Measurements from ENCODE around the gene PEAK3.

PEAK3 gene

DNA sequence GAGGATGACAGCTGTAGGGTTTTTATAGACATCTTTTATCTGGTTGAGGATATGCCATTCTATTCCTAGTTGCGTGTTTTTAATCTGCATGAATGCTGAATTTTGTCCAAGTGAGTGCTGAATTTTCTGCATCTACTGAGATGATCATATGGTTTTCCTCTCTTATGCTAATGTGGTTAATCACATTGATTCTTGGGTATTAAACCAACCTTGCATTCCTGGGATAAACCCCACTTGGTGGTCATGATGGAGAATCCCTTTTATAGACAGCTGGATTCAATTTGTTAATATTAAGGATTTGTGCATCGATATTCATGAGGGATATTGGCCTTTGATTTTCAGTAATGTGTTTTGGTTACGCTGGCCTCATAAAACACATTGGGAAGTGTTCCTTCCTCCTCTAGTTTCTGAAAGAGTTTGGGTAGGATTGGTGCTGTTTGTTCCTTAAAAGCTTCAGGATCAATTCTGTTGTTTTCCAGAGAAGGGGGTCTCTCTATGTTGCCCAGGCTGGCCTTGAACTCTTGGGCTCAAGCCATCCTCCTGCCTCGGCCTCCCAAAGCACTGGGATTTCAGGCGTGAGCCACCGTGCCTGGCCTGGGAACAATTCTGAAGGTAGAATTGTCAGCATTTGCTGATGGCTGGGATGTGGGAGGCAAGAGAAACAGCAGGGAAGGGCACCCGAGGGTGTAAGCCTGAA lies 33.3 kb upstream of the PEAK3 start:
- no peak for DNase-seq

DNA sequence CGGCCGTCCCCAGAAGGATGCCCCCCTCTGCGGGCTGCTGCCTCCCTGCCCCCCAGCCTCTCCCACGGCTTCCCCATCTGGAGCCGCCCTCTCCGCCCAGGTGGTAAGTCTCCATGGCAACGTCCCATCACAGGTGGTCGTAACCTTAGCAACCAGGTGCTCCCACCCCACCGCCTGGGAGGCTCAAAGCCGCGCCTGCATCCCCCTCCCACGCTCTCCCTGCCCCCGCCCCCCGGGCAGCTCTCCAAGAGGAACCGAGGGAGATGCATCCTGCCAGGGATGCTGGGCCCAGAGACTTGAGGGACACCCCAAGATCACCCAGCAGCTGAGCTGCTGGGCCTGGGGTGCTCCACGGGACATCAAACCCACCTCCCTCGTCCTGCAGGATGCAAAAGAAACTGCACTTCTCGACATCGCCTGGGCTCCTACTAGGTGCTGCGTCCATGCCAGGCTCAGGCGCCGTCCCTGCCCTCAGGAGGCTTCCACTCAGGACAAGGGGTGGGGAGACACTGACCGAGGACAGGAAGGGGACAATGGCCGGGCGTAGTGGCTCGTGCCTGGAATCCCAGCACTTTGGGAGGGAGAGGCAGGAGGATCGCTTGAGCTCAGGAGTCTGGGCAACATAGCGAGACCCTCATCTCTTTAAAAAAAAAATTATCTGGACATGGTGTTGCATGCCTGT lies 31.0 kb upstream of the PEAK3 start:
- DNase-seq = no peak

DNA sequence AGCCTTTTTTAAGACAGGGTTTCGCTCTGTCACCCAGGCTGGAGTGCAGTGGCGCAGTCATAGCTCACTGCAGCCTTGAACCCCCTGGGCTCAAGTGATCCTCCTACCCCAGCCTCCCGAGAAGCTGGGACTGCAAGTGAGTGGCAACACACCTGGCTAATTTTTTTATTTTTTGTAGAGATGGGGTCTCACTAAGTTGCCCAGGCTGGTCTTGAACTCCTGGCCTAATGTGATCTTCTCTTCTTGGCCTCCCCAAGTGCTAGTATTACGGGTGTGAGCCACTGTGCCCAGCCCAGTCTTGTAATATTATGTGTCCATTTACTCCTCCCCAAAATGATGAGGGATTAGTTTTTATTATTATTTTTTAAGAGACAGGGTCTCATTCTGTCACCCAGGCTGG lies 29.1 kb upstream of the PEAK3 start:
- DNase-seq = no peak

DNA sequence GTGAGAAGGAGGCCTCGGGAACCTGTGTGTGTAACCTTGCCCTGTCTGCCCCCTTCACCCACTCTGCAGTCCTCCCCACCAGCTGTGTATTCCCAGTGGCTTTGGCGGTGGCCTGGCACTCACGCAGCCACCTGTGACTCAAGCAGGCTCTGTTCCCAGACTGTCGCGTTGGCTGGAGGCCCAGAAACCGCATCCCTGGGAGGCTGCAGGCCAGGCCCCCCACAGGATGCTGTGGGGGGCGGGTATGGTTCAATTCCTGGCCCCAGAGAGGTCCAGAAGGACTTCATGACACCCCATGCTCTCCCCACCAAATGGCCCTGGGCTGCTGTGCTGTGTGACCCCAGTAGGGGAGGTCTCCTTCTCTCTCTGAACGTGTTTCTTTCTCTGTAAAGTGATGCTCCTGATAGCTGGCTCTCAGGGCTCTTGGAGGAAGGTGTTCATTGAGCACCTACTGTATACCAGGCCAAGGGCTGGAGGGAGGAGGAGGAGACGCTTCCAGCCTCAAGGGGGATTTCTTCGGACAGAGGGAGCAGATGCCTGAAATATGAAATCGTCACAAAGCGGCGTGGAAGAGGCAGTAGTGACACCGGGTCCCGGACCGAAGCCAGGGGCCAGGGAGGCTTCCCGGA lies 27.9 kb upstream of the PEAK3 start:
- DNase-seq = no peak

DNA sequence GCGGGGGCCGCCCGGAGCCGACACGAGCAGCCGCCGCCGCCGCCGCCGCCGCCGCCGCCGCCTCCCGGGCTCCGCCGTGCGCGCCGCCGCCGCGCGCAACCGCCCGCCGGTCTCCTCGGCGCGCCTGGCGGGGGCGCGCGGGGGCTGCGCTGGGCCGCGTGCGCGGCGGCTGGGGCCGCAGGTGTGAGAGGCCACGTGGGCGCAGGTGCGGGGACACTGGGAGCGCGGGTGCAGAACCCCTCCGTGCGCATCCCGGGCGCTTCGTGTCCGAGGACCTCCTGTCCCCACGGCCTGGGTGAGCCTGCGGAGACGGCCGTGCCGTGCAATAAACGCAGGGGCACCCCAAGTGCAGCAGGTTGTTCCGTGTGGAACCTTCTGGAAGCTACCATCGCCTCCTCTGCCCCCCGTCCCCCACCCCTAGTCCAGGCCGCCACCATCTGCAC lies 26.2 kb upstream of the PEAK3 start, which contains the start of gene LINGO3:
LINGO3 (minus strand) TSS at position 41 of the 443 bp plus-strand sequence. CDS start 16,378 bp downstream, outside the sequence.
- DNase-seq = no peak

DNA sequence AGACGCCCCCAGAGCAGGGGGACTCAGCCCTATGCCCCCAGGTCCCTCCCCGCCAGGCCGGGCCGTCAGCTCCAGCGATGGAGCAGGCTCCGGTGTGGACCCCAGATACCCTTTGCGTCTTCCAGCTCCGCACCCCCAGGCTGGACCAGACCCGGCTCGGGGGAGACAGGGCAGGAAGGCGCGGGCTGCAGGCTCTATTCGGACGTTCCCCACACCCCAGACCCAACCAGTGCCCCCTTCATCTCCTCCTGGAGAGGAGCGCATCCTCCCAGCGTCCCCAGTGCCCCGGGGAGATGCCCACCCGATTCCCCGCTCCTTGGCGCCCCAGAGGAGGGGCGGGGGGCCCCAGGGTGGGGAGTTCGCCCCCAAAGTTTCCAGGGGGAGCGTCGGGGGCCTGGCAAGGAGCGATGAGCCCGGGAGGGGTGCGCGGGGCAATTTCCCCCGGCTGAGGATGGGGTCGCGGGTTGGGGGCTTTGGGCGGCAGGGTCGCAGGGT lies 25.6 kb upstream of the PEAK3 start:
- no peak for DNase-seq

DNA sequence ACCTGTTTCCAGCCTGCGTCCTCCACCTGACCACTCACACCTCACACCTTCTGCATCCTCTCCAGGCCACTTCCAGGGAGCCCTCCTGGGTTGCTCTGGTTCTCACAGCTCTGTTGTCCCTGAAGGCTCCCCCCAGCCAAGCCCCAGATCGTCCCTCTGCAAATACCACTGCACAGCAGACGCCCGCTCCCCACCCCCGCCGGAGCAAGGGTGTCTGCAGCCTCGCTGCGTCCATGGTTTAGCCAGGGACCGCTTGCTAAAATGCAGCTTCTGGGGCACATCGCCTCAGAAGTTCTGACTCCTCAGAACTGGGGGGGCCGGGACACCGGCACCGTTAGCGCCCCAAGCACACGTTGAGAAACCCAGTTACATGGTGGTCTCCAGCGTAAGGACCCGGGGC lies 25.0 kb upstream of the PEAK3 start:
- no peak for DNase-seq

DNA sequence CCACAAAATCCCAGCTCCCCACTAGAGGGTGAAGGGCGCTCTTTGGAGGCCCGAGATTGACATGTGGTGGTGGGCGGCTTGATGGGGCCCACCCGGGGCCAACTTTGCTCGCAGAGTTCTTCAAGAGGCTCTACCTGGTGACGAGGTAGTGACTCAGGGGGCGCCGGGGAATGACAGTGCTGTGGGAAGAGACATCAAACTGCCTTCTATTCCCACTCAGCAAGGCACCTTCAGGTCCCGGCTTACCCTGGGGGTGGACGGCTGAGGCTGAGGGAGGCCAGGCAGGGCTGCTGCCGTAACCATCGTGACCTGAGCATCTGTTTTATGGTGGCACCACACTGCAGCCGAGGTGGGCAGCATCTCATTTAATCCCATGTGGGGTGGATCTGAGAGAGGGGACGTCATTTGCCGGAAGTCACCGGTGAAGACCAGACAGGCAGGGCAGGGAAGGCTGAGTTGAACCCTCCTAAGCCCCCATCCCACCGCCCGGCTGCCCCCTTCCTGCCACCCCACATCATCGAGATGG lies 24.4 kb upstream of the PEAK3 start:
- no peak for DNase-seq

DNA sequence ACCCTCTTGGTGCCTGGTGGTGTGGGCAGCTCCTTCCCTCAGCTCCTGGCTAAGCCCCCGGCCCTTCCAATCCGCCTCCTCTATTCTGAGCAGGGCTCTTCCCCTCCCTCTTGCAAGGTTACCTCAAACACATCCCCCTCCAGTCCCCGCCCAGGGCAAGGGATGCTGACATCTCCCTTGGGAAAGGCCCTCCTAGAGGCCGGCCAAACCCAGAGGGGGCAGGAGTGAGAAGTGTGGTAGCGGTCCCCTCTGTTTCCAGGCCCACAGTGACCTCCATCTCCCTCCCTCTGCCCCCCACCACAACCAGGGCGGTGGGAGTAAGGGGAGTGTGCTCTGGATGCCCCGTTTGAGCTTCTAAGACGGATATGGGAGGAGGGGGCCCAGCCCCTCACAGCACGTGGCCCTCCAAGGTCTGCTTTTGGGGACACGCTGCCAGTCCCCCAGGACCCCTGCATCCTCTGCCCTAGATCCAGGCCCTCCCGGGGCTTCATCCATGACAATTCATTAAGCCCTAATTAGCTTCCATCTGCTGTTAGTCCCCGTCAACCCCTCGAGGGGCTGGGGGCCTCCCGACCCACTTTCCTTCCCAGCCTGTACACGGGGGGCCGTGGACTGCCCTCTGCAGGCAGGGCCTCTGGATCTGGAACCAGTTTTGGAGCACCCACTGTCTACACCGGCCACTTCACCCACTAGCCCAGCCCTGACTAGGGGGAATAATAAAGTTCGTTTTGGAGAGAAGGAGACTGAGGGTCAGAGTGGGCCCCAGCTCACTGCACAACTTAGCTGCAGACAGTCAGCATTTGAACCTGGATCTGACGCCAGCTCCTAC lies 23.7 kb upstream of the PEAK3 start:
- DNase-seq = no peak

DNA sequence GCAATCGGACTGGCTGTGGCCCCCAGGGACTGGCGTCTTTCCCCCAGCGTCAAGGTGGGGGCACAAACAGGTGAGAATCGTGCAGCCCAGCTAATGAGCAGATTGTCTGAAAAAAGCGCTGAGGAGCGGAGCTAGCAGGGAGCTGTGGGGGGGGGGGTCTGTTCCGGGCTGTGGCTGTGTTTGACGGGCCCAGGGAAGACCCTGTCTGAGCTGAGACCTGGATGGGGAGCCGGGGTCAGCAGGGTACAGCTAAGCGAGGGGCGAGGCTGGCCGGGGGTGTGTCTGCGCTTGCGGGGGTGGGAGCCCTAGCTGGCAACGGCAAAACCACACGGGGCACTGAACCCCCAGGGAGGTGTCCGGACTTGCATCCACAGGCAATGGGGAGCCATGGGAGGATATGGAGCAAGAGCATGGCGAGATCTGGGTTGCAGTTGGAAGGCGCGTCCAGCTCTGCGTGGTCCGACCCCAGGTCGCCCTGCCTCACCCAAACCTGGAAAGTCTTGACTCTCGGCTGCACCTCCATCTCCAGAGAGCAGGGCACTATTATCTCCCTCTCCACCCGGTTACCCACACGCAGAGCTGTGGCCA lies 21.3 kb upstream of the PEAK3 start:
- DNase-seq = no peak

DNA sequence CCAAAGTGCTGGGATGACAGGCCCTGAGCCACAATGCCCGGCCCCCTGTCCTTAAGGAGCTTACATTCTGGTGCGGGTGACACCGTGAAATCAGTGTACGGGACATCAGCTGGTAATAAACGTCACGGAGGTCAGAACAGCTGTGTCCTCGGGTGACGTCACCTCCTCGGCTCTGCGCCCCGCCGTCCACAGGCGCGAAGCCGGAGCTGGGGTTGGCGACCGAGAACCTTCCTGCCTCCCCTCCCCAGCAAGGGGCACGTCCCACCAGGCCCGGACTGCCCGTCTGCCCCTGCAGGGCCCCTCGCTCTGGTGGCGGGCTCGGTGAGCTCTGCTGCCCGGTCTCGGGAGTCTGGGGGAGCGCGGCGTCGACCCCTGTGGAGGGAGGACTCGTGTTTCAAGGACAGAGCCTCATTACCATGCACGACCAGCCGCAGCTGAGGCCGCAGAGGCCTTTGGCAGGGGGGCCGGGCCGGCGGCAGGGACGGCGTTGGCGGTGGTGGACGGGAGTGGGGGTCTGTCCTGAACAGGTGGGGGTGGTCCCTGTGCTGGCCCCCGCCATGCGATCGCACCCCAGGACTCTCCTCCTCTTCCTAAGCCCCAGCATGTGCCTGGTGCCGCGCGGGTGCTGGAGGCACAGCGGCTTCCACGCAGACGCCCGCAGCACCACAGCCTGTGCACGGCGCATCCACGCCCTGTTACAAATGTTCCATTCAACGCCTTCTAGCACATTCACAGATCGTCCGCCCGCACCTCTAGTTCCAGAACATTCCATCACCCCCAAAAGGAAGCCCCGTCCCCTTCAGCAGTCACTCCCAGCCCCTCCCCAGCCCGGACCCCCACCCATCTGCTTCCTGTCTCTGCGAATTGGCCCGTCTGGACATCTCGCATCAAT lies 20.6 kb upstream of the PEAK3 start:
- no peak for DNase-seq

DNA sequence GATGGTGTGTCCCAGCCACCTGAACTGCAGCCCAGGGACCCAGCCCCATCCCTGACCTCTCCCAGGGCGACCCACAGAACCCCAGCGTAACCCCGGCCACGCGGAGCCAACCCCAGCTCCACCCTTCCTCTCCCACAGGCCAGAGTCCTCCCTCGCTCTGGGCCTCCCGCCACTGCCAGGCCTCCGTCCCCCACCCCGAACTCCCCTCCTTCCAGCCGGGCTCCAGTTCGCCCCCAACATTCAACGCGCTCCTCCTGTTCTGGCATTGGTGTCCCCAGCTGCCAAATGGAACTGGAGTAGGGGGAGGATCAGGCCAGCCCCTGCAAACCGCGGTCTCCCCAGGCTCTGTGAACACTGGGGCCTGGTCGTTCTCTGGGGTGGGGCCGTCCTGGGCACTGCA lies 18.6 kb upstream of the PEAK3 start:
- no peak for DNase-seq

DNA sequence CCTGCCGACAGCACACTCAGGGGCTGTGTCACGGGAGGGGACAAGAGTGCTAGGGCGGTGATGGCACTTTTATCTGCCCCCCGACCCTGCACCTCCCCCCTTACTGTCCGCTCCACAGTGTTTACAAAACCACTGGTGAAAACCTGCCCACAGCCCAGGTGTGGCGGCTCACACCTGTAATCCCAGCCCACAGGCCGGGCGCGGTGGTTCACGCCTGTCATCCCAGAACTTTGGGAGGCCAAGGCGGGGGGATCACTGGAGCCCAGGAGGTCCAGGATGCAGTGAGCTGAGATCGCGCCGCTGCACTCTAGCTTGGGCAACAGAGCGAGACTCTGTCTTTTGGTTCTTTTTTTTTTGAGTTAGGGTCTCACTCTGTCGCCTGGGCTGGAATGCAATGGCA lies 14.2 kb upstream of the PEAK3 start:
- DNase-seq = no peak

DNA sequence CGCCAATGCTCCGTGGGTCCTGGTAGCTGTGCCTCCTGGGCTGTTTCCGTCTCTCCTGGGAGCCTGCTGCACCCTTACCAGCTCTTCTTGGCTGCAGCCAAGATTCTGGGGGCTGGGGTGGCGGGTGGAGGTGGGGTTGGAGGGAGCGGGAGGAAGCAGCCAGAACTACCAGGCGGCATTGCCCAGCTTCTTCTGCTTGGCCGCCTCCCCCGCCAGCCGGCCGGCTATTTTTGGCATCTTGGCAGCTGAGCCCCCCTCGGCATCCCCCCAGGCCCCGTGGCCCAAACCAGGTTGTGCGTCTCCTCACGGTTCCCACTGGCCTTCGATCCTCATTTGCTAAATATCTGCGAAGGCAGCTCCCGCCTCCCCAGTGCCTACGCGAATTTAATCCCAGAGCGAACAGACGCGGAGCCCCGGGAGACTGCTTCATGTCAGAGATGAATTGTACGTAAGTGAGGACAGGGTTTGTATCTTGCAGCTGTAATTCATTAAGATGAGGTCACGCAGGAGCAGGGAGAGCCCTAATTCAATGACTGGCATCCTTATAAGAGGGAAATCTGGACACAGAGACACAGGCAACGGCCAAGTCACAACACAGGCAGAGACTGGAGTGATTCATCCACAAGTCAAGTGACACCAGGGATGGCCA lies 12.8 kb upstream of the PEAK3 start:
- no peak for DNase-seq

DNA sequence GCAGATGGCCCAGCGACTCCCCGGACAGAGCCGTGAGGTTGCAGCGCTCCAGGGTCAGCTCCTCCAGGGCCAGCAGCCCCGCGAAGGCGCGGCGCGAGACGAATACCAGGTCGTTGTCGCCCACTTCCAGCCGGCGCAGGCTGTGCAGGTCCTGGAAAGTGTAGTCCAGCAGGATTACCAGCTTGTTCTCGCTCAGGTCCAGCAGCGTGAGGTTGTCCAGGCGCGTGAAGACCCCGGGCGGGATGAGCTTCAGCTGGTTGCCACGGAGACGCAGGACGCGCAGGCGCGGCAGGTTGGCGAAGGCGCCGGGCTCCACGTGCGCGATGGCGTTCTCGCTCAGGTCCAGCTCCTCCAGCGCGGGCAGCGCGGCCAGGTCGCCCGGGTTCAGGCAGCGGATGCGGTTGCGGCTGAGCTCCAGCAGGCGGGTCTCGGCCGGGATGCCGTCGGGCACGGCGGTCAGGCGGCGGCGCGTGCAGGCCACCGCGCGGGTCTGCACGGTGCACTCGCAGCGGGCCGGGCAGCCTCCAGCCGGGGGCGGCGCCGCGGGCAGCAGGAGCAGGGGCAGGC lies 9.3 kb upstream of the PEAK3 start:
- no peak for DNase-seq

DNA sequence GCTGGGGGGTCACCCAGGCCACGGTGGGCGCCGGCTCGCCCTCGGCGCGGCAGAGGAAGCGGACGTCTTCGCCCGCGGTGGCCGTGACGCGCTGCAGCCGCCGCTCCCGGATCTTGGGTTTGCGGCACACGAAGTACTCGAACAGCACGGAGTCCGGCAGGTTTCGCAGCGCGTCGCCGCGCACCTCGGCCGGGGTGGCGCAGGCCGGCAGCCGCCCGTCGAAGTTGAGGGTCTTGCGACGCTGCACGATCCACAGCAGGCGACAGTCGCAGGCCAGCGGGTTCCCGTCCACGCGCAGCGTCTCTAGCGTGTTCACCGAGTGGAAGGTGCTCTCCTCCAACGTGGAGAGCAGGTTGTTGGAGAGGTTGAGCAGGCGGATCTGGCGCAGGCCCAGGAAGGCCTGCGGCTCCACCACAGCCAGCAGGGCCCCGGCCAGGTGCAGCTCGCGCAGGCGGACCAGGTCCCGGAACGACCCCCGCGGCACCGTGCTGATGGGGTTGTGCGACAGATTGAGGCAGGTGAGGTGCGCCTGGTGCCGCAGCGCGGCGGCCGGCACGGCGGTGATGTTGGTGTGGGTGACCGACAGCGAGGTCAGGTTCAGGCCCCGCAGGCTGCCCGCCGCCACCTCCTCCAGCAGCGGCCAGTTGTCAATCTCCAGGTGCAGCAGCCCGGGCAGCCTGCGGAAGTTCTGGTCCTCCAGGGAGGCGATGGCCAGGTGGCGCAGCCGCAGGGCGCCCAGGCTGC lies 8.6 kb upstream of the PEAK3 start:
- DNase-seq = no peak

DNA sequence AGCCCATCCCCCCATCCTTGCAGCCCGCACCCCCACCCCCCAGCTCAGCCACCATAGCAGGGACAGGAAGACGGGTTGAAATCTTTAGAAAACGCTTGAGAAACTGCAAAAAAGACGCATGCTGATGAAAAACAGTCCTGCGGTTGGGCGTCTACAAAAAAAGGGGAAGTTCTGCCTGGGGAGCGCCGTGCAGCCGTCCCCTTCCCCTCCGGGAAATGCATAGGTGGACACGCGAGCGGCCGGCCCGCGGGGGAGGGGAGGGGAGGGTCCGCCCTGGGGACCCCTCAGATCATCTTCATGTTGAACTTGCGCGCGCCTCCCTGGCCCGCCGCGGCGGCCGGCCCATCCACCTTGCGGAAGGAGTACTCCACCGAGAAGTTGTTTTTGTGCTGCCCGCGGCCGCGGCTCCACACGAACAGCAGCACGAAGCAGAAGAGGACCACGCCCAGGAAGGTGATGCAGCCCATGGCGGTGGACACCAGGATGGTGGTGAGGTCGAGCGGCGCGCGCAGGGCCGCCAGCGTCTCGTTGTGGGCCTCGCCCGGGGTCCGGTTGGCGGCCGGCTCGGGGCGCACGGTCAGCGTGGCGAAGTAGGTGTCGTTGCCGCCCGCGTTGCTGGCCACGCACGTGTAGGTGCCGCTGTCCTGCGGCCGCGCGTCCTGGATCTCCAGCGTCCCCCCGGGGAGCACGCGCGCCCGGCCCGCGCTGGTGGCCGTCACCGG lies 7.9 kb upstream of the PEAK3 start:
- DNase-seq = peak; percentile 25

DNA sequence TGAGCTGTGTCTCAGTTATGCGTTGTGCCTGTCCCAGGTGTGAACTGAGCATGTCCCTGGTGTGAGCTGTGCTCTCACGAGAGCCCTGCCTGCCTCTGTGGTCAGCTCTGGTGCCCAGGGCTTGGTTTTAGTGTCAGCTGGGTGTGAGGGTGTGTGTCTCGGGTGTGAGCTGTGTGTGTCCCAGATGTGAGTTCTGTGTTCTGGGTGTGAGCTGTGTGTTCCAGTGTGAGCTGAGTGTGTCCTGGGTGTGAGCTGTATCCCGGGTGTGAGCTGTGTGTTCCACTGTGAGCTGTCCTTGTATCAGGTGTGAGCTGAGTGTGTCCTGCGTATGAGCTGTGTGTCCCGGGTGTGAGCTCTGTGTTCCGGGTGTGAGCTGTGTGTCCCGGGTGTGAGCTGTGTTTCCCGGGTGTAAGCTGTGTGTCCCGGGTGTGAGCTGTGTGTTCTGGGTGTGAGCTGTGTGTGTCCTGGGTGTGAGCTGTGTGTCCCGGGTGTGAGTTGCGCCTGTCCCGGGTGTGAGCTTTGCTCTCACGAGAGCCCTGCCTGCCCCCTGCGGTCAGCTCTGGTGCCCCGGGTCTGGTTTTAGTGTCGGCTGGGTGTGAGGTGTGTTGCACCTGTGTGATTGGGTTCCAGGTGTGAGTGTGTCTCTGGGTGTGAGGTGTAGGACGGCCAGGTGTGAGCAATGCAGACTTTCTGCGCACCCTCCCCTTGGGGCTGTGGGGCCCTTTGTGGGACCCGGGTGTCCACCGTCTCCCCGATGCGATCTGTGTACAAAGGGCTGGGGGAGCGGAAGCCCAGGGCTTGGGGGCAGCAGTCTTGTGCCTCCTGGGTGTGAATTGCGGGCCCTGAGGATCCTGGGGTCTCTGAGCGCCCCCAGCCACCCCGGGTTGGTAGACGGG lies 7.1 kb upstream of the PEAK3 start:
- DNase-seq = no peak

Measured in stimulated activated naive CD4-positive, alpha-beta T cell treated with Interleukin-2 at 50 U/mL for 16 hours (primary cell).